ENCODE measurements around the gene L3MBTL1. TPM values are rescaled to one million over a fixed set of nuclear protein-coding genes. Genes with fewer than 3 reads are reported as not detected.

Gene L3MBTL1
- total and polyA plus RNA-seq, 2 donors (not counting 1 experiment from before 2014, with no cell fraction given), result 1.5 to 10.7 TPM

DNA sequence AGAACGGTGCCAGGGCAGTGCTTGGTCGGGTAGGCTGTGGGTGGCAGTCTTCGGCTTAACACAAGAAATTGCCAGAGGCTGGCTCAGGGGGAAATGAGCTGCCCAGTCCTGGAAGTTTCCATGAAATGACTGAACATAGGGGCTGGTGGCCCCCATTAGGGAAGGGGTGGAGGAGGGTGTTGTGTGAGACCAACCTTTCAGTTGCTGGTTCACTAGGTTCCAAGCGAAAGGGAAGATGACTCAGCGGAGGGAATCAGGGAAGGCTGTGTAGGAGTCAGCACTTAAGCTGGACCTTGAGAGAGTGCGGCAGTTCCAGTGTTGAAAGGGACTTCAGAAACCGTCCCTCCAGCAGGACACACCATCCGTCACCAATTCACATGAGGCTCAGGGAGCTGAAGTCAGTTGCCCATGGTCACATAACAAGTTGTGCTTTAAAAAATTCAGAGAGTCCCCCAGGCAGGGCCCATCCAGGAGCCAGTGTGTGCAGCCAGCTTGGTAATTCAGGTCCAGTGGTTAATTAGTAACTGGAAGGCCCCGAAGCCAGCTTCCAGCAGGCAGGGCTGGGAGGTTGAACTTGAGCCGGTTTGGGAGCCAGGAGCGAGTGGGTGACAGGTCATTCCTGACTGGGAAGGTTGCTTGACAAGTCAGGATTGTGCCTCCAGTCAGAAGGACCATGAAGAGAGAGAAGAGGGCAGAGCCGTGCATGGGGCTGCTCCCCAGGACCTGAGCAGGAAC, 51.1 kb downstream of the L3MBTL1 start, which contains the start of gene SGK2:
Gene SGK2 (plus strand): TSS at position 616 of the 735 bp plus-strand sequence. CDS start 7,469 bp downstream, outside the sequence.
- H3K4me1 ChIP-seq (ENCODE audit: control insufficient read depth, extremely low read depth, insufficient read depth, low read length), result no peaks in the 10 kb centered on the region
- no peaks in the 10 kb centered on the region for H3K9me3 ChIP-seq (ENCODE audit: control insufficient read depth, insufficient read depth, low read depth, low read length)
- no peak within 1 kb of the TSS for H3K4me3 ChIP-seq (replicated peaks in 1 of 4; ENCODE audit: control extremely low read depth in 1 of 4, insufficient read depth in 1 of 4, low read depth in 3 of 4, low read length in 4 of 4)
- H3K9ac ChIP-seq (ENCODE audit: insufficient read depth, low read length), result no peak within 1 kb of the TSS
- H3K79me2 ChIP-seq (ENCODE audit: control insufficient read depth, insufficient read depth, low read length), result no peaks in the 10 kb centered on the region
- TF ChIP-seq EZH2 (IDR thresholded peaks at IDR 0.05; ENCODE audit: low read length, missing control alignments), result no peak
- TF ChIP-seq, protein P1, sequence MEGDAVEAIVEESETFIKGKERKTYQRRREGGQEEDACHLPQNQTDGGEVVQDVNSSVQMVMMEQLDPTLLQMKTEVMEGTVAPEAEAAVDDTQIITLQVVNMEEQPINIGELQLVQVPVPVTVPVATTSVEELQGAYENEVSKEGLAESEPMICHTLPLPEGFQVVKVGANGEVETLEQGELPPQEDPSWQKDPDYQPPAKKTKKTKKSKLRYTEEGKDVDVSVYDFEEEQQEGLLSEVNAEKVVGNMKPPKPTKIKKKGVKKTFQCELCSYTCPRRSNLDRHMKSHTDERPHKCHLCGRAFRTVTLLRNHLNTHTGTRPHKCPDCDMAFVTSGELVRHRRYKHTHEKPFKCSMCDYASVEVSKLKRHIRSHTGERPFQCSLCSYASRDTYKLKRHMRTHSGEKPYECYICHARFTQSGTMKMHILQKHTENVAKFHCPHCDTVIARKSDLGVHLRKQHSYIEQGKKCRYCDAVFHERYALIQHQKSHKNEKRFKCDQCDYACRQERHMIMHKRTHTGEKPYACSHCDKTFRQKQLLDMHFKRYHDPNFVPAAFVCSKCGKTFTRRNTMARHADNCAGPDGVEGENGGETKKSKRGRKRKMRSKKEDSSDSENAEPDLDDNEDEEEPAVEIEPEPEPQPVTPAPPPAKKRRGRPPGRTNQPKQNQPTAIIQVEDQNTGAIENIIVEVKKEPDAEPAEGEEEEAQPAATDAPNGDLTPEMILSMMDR (conservative IDR thresholded peaks at IDR 0.05 in 1 of 2, IDR thresholded peaks at IDR 0.05 in 1 of 2; ENCODE audit: low read depth in 1 of 2, low read length in 2 of 2), result no peak
- no peak within 1 kb of the TSS for H3K4me2 ChIP-seq (ENCODE audit: extremely low read depth, insufficient read depth, low read length)
- H3K27me3 ChIP-seq (ENCODE audit: control insufficient read depth, insufficient read depth, low read length), result no peaks in the 10 kb centered on the region
- H3K27ac ChIP-seq (ENCODE audit: insufficient read depth, low read length), result no peak within 1 kb of the TSS
- no peaks in the 10 kb centered on the region for H3K36me3 ChIP-seq (ENCODE audit: control insufficient read depth, insufficient read depth, low read length)
- DNase-seq (ENCODE audit: low read depth in 2 of 2), result peak; percentile 30 to 67
- no peak within 1 kb of the TSS for H2AFZ ChIP-seq (ENCODE audit: low read length)
- H4K20me1 ChIP-seq (ENCODE audit: control insufficient read depth, extremely low read depth, insufficient read depth, low read length), result no peaks in the 10 kb centered on the region

DNA sequence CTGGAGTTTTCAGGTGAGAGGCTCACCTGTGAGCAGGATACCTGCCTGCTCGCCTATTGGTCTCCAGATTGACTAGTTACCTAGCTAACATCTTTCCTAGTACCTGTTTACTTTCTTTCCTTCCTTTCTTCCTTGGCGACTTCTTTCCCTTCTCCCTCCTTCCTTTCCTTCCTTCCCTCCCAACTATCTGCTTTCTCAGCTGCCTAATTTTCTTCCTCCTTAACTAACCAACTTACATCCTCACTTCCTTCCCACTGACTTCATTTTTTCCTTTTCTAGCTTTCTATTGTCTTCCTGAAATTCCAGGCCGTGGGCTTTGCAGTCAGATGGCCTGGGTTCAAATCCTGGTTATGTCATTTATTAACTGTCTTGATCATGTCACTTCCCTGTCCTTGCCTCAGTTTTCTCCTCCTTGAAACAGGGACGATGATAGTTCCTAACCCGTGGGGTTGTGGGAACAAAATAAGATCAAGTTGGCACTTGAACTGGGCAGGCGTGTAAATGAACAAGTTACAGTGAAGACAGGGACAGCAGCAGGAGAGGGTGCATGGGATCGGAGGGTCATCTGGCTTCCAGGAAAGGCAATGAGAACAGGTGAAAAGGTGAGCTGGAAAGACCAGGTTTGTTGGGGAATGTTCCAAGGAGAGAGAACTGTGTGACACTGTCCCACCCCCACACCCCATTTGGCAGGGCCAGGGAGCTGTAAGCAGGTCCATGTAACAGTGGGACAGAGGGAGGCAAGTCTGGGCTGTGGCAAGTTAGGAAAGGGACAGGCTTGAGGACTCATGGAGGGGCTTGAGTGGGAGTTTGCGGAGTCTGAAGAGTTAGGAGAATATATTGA, 51.9 kb downstream of the L3MBTL1 start:
- Histone ChIP-seq H3K36me3 (ENCODE audit: control insufficient read depth, insufficient read depth, low read length) (no peaks in the 10 kb centered on the region), H3K4me1 (ENCODE audit: control insufficient read depth, extremely low read depth, insufficient read depth, low read length) (no peaks in the 10 kb centered on the region), H4K20me1 (ENCODE audit: control insufficient read depth, extremely low read depth, insufficient read depth, low read length) (no peaks in the 10 kb centered on the region), H3K79me2 (ENCODE audit: control insufficient read depth, insufficient read depth, low read length) (no peaks in the 10 kb centered on the region), H2AFZ (ENCODE audit: low read length) (no peak overlapping the region), H3K27me3 (ENCODE audit: control insufficient read depth, insufficient read depth, low read length) (no peaks in the 10 kb centered on the region), H3K9ac (ENCODE audit: insufficient read depth, low read length) (no peak overlapping the region), H3K27ac (ENCODE audit: insufficient read depth, low read length) (no peak overlapping the region), H3K9me3 (ENCODE audit: control insufficient read depth, insufficient read depth, low read depth, low read length) (no peaks in the 10 kb centered on the region), H3K4me2 (ENCODE audit: extremely low read depth, insufficient read depth, low read length) (no peak overlapping the region), H3K4me3 (replicated peaks in 1 of 4; ENCODE audit: control extremely low read depth in 1 of 4, insufficient read depth in 1 of 4, low read depth in 3 of 4, low read length in 4 of 4) (no peak overlapping the region)
- no peak for DNase-seq (ENCODE audit: low read depth in 2 of 2)
- TF ChIP-seq, protein P1 (conservative IDR thresholded peaks at IDR 0.05 in 1 of 2, IDR thresholded peaks at IDR 0.05 in 1 of 2; ENCODE audit: low read depth in 1 of 2, low read length in 2 of 2), result no peak
- TF ChIP-seq EZH2 (IDR thresholded peaks at IDR 0.05; ENCODE audit: low read length, missing control alignments), result no peak

DNA sequence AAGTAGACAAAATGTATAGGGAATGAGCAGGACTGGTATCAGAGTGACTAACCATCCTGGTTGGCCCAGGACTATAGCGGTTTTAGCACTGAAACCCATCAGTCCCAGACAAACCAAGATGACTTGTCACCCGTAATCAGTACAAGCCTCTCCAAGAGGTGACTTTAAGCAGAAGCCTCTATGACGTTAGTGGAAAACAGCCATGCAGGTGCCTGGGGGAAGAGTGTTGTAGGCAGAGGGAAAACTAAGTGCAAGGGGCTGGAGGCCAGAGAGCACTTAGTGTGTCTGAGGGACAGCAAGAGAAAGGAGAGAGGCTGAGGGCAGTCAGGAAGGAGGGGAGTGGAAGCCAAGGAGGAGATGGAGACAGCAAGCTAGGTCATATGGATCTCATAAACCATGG, 53.5 kb downstream of the L3MBTL1 start:
- Histone ChIP-seq H3K9me3 (ENCODE audit: control insufficient read depth, insufficient read depth, low read depth, low read length) (no peaks in the 10 kb centered on the region), H3K79me2 (ENCODE audit: control insufficient read depth, insufficient read depth, low read length) (no peaks in the 10 kb centered on the region), H3K9ac (ENCODE audit: insufficient read depth, low read length) (no peak overlapping the region), H3K4me3 (replicated peaks in 1 of 4; ENCODE audit: control extremely low read depth in 1 of 4, insufficient read depth in 1 of 4, low read depth in 3 of 4, low read length in 4 of 4) (no peak overlapping the region), H2AFZ (ENCODE audit: low read length) (no peak overlapping the region), H3K4me1 (ENCODE audit: control insufficient read depth, extremely low read depth, insufficient read depth, low read length) (no peaks in the 10 kb centered on the region), H3K4me2 (ENCODE audit: extremely low read depth, insufficient read depth, low read length) (no peak overlapping the region), H4K20me1 (ENCODE audit: control insufficient read depth, extremely low read depth, insufficient read depth, low read length) (no peaks in the 10 kb centered on the region), H3K27ac (ENCODE audit: insufficient read depth, low read length) (no peak overlapping the region), H3K36me3 (ENCODE audit: control insufficient read depth, insufficient read depth, low read length) (no peaks in the 10 kb centered on the region), H3K27me3 (ENCODE audit: control insufficient read depth, insufficient read depth, low read length) (no peaks in the 10 kb centered on the region)
- TF ChIP-seq, protein P1 (conservative IDR thresholded peaks at IDR 0.05 in 1 of 2, IDR thresholded peaks at IDR 0.05 in 1 of 2; ENCODE audit: low read depth in 1 of 2, low read length in 2 of 2), result no peak
- no peak for TF ChIP-seq EZH2 (IDR thresholded peaks at IDR 0.05; ENCODE audit: low read length, missing control alignments)
- no peak for DNase-seq (ENCODE audit: low read depth in 2 of 2)

Measured in fibroblast of lung (primary cell).